Endothelial cell of umbilical vein (primary cell): ENCODE data around the gene REPIN1. TPM values are rescaled to one million over a fixed set of nuclear protein-coding genes. Genes with fewer than 3 reads are reported as not detected.

Source experiments
- BruUV-seq: library from RNA; stranded (reverse); fragments of 400-500 nt; replicated peaks from 2 replicates; lab custom pipeline; 2021; lab: Mats Ljungman, UMichigan
- CTCF ChIA-PET: fragments of 300-600, 350-600 bp; sonication (Branson Sonifier 250); formaldehyde crosslinking; loops from one replicate; lab custom pipeline; 2021; ENCODE audit warnings: antibody characterized with exemption, inconsistent platforms; lab: Charles Lee
- POLR2A ChIA-PET: fragments of 300-600, 350-600 bp; sonication (Branson Sonifier 250); formaldehyde crosslinking; loops from one replicate; lab custom pipeline; 2021; ENCODE audit warnings: antibody characterized with exemption, inconsistent platforms; lab: Charles Lee
- DNase-seq: peaks from one replicate; pipeline ENCODE4 v3.0.0-alpha.2; 2011; ENCODE audit warnings: low read depth, low spot score
- FAIRE-seq: peaks from 2 replicates; lab custom pipeline; 2011; peaks lifted over from hg19 to GRCh38; lab: Jason Lieb, UNC
- H2AFZ ChIP-seq: 2 replicates; pipeline ENCODE4 v1.6.0; 2012; ENCODE audit warnings: low read depth, low read length, control low read depth, inconsistent platforms
- H3K27ac ChIP-seq: 2 replicates; pipeline ENCODE4 v1.5.1; 2011; ENCODE audit warnings: low read depth, mild to moderate bottlenecking, control low read depth, low read length, moderate library complexity; ENCODE audit not compliant: insufficient read depth
- H3K27me3 ChIP-seq, 2 experiments: 2 replicates each; pipeline versions ENCODE4 v1.6.0 to v1.6.1; 2011; ENCODE audit warnings: low read length in 2 of 2, mixed read lengths in 1 of 2; ENCODE audit not compliant: control insufficient read depth in 2 of 2, insufficient read depth in 2 of 2
- H3K36me3 ChIP-seq, 2 experiments: 2 replicates in 1 of 2; 3 replicates in 1 of 2; pipeline ENCODE4 v1.5.1; 2011; ENCODE audit warnings: low read length in 2 of 2, mild to moderate bottlenecking in 1 of 2, moderate library complexity in 1 of 2; ENCODE audit not compliant: control insufficient read depth in 2 of 2, insufficient read depth in 2 of 2; ENCODE audit errors: extremely low read depth in 1 of 2
- H3K4me1 ChIP-seq: 3 replicates; pipeline ENCODE4 v1.5.1; 2011; ENCODE audit warnings: mild to moderate bottlenecking, low read length; ENCODE audit not compliant: control insufficient read depth, insufficient read depth; ENCODE audit errors: extremely low read depth
- H3K4me2 ChIP-seq: 2 replicates; pipeline ENCODE4 v1.6.1; 2011; ENCODE audit warnings: low read length, control low read depth, mixed read lengths; ENCODE audit not compliant: insufficient read depth
- H3K4me3 ChIP-seq, 3 experiments: fragments of 200-600 bp in 1 of 3; sonication (generic), shearing (Covaris generic) in 1 of 3; replicated peaks in 1 of 3; 2 replicates each; pipeline ENCODE4 v1.5.1; 2011 to 2016; ENCODE audit warnings: control low read depth in 3 of 3, low read length in 3 of 3, mild to moderate bottlenecking in 2 of 3, inconsistent platforms in 1 of 3, low read depth in 1 of 3, moderate library complexity in 1 of 3; ENCODE audit not compliant: insufficient read depth in 1 of 3
- H3K79me2 ChIP-seq: 2 replicates; pipeline ENCODE4 v1.6.0; 2012; ENCODE audit warnings: low read length, inconsistent platforms; ENCODE audit not compliant: control insufficient read depth, insufficient read depth
- H3K9ac ChIP-seq: replicated peaks from 2 replicates; pipeline ENCODE3; 2011; ENCODE audit warnings: low read length, control low read depth; ENCODE audit not compliant: insufficient read depth; ENCODE audit errors: extremely low read depth
- H3K9me1 ChIP-seq: replicated peaks from 3 replicates; pipeline ENCODE4 v1.6.0; 2011; ENCODE audit warnings: mild to moderate bottlenecking, low read length; ENCODE audit not compliant: control insufficient read depth, insufficient read depth; ENCODE audit errors: extremely low read depth
- H3K9me3 ChIP-seq: replicated peaks from 2 replicates; pipeline ENCODE4 v1.5.1; 2012; ENCODE audit warnings: low read length, inconsistent platforms; ENCODE audit not compliant: control insufficient read depth, insufficient read depth
- H4K20me1 ChIP-seq: replicated peaks from 2 replicates; pipeline ENCODE3; 2011; ENCODE audit warnings: mild to moderate bottlenecking, low read length; ENCODE audit not compliant: control insufficient read depth, insufficient read depth; ENCODE audit errors: extremely low read depth
- EZH2 ChIP-seq: IDR thresholded peaks from 2 replicates; pipeline ENCODE4 v1.6.1; 2012; ENCODE audit warnings: borderline replicate concordance, low read depth, mild to moderate bottlenecking, moderate library complexity, low read length, inconsistent platforms; ENCODE audit not compliant: severe bottlenecking
- FOS ChIP-seq: IDR thresholded peaks from 2 replicates; pipeline ENCODE4 v1.6.1; 2011; ENCODE audit warnings: mild to moderate bottlenecking, low read length, moderate library complexity, borderline replicate concordance; ENCODE audit not compliant: insufficient read depth
- GATA2 ChIP-seq: IDR thresholded peaks from 2 replicates; pipeline ENCODE4 v1.7.0; 2011; ENCODE audit warnings: low read depth, mild to moderate bottlenecking, moderate library complexity, mixed read lengths, low read length; ENCODE audit not compliant: insufficient read length, insufficient read depth
- JUN ChIP-seq: IDR thresholded peaks from 2 replicates; pipeline ENCODE4 v1.6.1; 2011; ENCODE audit warnings: borderline replicate concordance, low read depth; ENCODE audit not compliant: insufficient read length, insufficient read depth
- MYC ChIP-seq: IDR thresholded peaks from one replicate; pipeline ENCODE4 v1.6.1; 2011; ENCODE audit warnings: mild to moderate bottlenecking, low read depth, low read length
- POLR2A ChIP-seq: IDR thresholded peaks from 2 replicates; pipeline ENCODE4 v1.6.1; 2012; ENCODE audit warnings: low read depth, mild to moderate bottlenecking, control low read depth, low read length
- POLR2AphosphoS5 ChIP-seq: IDR thresholded peaks from 2 replicates; pipeline ENCODE4 v1.6.1; 2012; ENCODE audit warnings: low read depth, mild to moderate bottlenecking, control low read depth, low read length, moderate library complexity; ENCODE audit not compliant: insufficient read depth
- dilution Hi-C: fragments of 300-500 bp; cut with MboI; formaldehyde crosslinking; loops from one replicate; pipeline ENCODE4 v1.15.0; 2019; ENCODE audit warnings: low sequenced_read_pairs; ENCODE audit not compliant: extremely low pct_ligation_motif_present
- intact Hi-C: fragments of 100-400 bp; cut with micrococcal nuclease; formaldehyde crosslinking; loops from one replicate; pipeline ENCODE4 v1.10.0; 2022
- polyA plus RNA-seq, 4 experiments: library from polyadenylated mRNA; depleted of rRNA in 3 of 4; stranded (reverse) in 3 of 4; unstranded in 1 of 4; fragments of >200 nt; gene quantifications; 2 replicates each; pipeline versions ENCODE4 v1.2.1 to v1.2.3, GENCODE V29; 2011 to 2012; ENCODE audit warnings: missing spikeins in 1 of 4
- total RNA-seq: library from RNA; stranded (reverse); gene quantifications from 2 replicates; pipeline ENCODE4 v1.2.3, GENCODE V29; 2021
- TF ChIP-seq, protein P1 (sequence below), 2 donors: IDR thresholded peaks; 1 replicate in 1 of 2; 2 replicates in 1 of 2; pipeline ENCODE4 v1.5.1; 2011; ENCODE audit warnings: low read length in 2 of 2, mild to moderate bottlenecking in 2 of 2, moderate library complexity in 2 of 2, control low read depth in 1 of 2, inconsistent platforms in 1 of 2, low read depth in 1 of 2; ENCODE audit not compliant: insufficient read depth in 1 of 2; ENCODE audit errors: extremely low read depth in 1 of 2
- TF ChIP-seq, protein P2 (sequence below): IDR thresholded peaks from 2 replicates; pipeline ENCODE4 v1.6.1; 2011; ENCODE audit not compliant: insufficient read depth, insufficient read length

REPIN1 gene
- total and polyA plus RNA-seq, 2 donors (not counting 3 experiments of a cell fraction or from before 2014, with no cell fraction given) = 108 to 140 TPM

DNA sequence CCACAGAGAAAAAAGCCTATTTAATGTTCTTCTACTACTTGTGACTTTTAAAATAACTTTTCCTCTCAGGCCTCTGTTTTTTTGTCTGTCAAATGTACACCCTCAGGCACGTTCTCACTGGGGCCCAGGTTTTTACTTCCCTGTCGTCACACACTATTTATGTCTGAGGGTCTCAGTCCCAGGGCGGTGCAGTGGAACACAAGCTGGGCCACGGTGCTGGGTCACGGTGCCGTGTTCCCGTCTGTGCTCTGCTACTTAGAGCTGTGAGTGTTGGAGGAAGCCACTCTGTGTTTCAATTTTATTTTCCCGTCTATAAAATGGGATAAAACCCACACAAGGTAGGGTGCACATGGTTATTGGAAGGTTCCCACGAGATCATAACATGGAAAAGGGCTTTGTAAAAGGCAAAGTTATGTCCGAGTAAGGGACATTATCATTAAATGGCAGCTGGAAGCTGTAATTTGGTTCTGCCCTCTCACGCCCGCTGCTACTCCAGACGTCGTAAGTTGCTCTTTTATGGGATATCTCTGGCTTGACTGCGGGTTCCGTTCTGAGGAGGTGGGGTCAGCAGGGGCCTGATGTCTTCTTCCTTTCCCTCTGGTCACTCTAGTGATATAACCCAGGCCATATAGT lies 35.7 kb downstream of the REPIN1 start:
- intact Hi-C loops (no loop called here), dilution Hi-C loops (no loop called here)
- H3K9ac ChIP-seq = peak overlapping the region; percentile 81
- H3K36me3 ChIP-seq = no peaks in the 10 kb centered on the region
- H3K79me2 ChIP-seq = no peaks in the 10 kb centered on the region
- H3K4me1 ChIP-seq = peaks cover 15% of the 10 kb centered on the region
- H4K20me1 ChIP-seq = no peaks in the 10 kb centered on the region
- no TSS peak for BruUV-seq
- ChIA-PET POLR2A (interaction anchor here (0.8 kb wide), 1 partner anchor 26 kb away, joined by 4 read pairs; no protein-coding TSS in a partner anchor), CTCF (interaction anchor here (0.8 to 1.3 kb wide), 4 partner anchors 26 to 49 kb away, joined by 3 to 5 read pairs (median 4); no protein-coding TSS in a partner anchor)
- H3K4me3 ChIP-seq = peak overlapping the region; percentile 68 to 81 (median 79)
- H3K27me3 ChIP-seq = no peaks in the 10 kb centered on the region
- peak overlapping the region; percentile 96 for H2AFZ ChIP-seq
- H3K9me3 ChIP-seq = no peaks in the 10 kb centered on the region
- H3K27ac ChIP-seq = peak overlapping the region; percentile 71
- TF ChIP-seq POLR2AphosphoS5 (no peak), POLR2A (no peak), GATA2 (no peak), EZH2 (no peak), FOS (no peak), MYC (no peak), JUN (no peak)
- TF ChIP-seq, protein P1, sequence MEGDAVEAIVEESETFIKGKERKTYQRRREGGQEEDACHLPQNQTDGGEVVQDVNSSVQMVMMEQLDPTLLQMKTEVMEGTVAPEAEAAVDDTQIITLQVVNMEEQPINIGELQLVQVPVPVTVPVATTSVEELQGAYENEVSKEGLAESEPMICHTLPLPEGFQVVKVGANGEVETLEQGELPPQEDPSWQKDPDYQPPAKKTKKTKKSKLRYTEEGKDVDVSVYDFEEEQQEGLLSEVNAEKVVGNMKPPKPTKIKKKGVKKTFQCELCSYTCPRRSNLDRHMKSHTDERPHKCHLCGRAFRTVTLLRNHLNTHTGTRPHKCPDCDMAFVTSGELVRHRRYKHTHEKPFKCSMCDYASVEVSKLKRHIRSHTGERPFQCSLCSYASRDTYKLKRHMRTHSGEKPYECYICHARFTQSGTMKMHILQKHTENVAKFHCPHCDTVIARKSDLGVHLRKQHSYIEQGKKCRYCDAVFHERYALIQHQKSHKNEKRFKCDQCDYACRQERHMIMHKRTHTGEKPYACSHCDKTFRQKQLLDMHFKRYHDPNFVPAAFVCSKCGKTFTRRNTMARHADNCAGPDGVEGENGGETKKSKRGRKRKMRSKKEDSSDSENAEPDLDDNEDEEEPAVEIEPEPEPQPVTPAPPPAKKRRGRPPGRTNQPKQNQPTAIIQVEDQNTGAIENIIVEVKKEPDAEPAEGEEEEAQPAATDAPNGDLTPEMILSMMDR (IDR thresholded peaks at IDR 0.05; ENCODE audit: extremely low read depth in 1 of 2, insufficient read depth in 1 of 2, low read depth in 1 of 2, low read length in 2 of 2) = no peak
- TF ChIP-seq, protein P2, sequence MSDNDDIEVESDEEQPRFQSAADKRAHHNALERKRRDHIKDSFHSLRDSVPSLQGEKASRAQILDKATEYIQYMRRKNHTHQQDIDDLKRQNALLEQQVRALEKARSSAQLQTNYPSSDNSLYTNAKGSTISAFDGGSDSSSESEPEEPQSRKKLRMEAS = no peak
- FAIRE-seq (peak; percentile 76), DNase-seq (peak; percentile 38)
- H3K9me1 ChIP-seq = no peaks in the 10 kb centered on the region
- peak overlapping the region; percentile 83 for H3K4me2 ChIP-seq
